HG03064 (cell line): Measurements from ENCODE around the gene KIAA1958.

ENCODE experiments used
- ATAC-seq: cut with Tn5 transposase; IDR thresholded peaks from one replicate; pipeline ENCODE4 v1.9.1; 2021; ENCODE audit warnings: low read depth; ENCODE audit not compliant: unreplicated experiment

Gene KIAA1958

GRCh38 chr9:112711050-112711689, 224.5 kb downstream of the KIAA1958 start:
- no peak for ATAC-seq

GRCh38 chr9:112712678-112713077, 226.1 kb downstream of the KIAA1958 start:
- ATAC-seq, result no peak

- ATAC-seq, result peak; percentile 91
These were observed 231.2 kb downstream of the KIAA1958 start, which contains the start of gene INIP for GRCh38 chr9:112717661-112718331. INIP (minus strand) TSS chr9:112718117; CDS start chr9:112716485, 1,632 bp downstream.
